Colonic mucosa (tissue), 4 donors: ENCODE measurements around the gene GNLY. TPM values are rescaled to one million over a fixed set of nuclear protein-coding genes. Genes with fewer than 3 reads are reported as not detected.

Experiments used
- DNase-seq: peaks from one replicate; pipeline ENCODE4 v3.0.0-alpha.2; 2020
- H3K27ac ChIP-seq: fragments of 200-600 bp; one replicate; pipeline ENCODE4 v1.8.0; 2021
- H3K27me3 ChIP-seq: fragments of 200-600 bp; one replicate; pipeline ENCODE4 v1.8.0; 2021
- H3K36me3 ChIP-seq: fragments of 200-600 bp; one replicate; pipeline ENCODE4 v1.8.0; 2021
- H3K4me1 ChIP-seq: fragments of 200-600 bp; one replicate; pipeline ENCODE4 v1.8.0; 2021; ENCODE audit warnings: mild to moderate bottlenecking
- H3K4me3 ChIP-seq: fragments of 200-600 bp; one replicate; pipeline ENCODE4 v1.8.0; 2021
- H3K9ac ChIP-seq, 2 donors: one replicate each; pipeline ENCODE4 v1.7.0; 2013; ENCODE audit warnings: control low read depth in 2 of 2, low read depth in 2 of 2, low read length in 2 of 2
- H3K9me3 ChIP-seq: fragments of 200-600 bp; one replicate; pipeline ENCODE4 v1.8.0; 2021
- intact Hi-C: fragments of 100-400 bp; cut with DNase I; formaldehyde crosslinking; loops from one replicate; pipeline ENCODE4 v1.14.1; 2022
- total RNA-seq, 2 donors: library from RNA; stranded (reverse); fragmentation: NEBNext Ultra II Directional in 1 of 2; extraction: Animal tissue kit (Norgen Biotek cat#: 25700) in 1 of 2; gene quantifications; one replicate each; pipeline ENCODE4 v1.2.1, GENCODE V29; 2021
- TF ChIP-seq, protein P1 (sequence below): fragments of 200-600 bp; IDR thresholded peaks from one replicate; pipeline ENCODE4 v1.8.0; 2022; ENCODE audit warnings: antibody characterized with exemption, mild to moderate bottlenecking
- donor health status: healthy.
- donor health status: DM: no; HTN: no; CAD: no.
- donor health status: DM: no; HTN: no; CAD: no.

Gene GNLY
- total RNA-seq, 2 donors from 2014 or later: 0.32 to 4.7 TPM

DNA sequence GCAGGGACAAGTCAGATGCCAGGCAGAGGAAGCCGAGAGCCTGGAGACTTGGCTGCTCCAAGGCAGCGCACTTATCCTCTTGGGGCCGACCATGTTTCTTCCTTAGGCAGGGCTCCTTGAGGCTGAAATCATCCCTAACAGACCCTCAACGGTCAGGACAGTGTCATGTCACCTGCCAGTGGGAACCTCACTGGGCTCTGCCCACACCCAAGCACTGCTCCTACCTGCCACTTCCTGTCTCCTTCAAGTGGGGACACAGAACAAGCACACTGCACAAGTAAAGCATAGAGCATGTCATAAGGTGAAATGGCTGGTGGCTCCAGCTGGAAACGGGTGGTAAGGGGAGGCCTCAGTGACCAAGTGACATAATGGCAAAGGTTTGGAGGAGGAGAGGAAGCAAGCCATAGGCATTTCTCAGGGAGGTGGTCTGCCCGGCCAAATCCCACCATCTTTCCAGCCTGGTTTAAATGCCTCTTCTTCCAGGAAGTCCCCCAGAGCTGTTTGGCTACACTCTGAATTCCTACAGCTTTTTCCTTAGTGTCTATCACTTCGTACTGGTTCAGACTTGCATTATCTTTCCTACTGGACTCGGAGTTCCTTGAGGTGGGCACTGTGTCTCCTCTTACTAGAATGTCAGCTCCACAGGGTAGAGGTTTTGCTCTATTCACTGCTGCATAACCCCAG is 52.3 kb downstream of the GNLY start:
- H3K36me3 ChIP-seq: no peaks in the 10 kb centered on the region
- peaks cover 9% of the 10 kb centered on the region for H3K27me3 ChIP-seq
- H3K4me1 ChIP-seq: peaks cover 10% of the 10 kb centered on the region
- TF ChIP-seq, protein P1, sequence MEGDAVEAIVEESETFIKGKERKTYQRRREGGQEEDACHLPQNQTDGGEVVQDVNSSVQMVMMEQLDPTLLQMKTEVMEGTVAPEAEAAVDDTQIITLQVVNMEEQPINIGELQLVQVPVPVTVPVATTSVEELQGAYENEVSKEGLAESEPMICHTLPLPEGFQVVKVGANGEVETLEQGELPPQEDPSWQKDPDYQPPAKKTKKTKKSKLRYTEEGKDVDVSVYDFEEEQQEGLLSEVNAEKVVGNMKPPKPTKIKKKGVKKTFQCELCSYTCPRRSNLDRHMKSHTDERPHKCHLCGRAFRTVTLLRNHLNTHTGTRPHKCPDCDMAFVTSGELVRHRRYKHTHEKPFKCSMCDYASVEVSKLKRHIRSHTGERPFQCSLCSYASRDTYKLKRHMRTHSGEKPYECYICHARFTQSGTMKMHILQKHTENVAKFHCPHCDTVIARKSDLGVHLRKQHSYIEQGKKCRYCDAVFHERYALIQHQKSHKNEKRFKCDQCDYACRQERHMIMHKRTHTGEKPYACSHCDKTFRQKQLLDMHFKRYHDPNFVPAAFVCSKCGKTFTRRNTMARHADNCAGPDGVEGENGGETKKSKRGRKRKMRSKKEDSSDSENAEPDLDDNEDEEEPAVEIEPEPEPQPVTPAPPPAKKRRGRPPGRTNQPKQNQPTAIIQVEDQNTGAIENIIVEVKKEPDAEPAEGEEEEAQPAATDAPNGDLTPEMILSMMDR: no peak
- H3K9ac ChIP-seq: no peak overlapping the region
- DNase-seq: no peak
- no peaks in the 10 kb centered on the region for H3K9me3 ChIP-seq
- no peak overlapping the region for H3K4me3 ChIP-seq
- H3K27ac ChIP-seq: no peak overlapping the region
- intact Hi-C loops: no loop called here

DNA sequence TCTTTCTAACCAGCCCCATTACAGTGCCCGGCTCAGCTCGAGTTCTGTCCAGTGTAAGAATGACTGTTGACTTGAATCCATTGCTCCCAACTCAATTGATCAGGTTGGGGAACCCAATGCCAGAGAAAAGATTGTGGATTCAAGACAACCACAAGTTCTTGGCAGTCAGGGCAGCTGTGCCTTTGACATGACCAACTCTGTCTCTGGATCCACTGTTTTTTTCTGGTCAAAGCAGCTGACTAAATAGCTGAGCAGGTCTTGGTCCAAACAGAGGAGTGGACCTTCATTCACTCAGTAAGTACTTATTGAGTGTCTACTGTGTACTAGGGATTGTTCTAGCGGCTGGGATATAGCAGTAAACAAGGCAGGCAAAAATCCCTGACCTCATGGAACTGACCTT is 53.3 kb downstream of the GNLY start:
- H3K4me1 ChIP-seq: peaks cover 6% of the 10 kb centered on the region
- H3K9me3 ChIP-seq: no peaks in the 10 kb centered on the region
- H3K27me3 ChIP-seq: peaks cover 16% of the 10 kb centered on the region
- TF ChIP-seq, protein P1: no peak
- H3K36me3 ChIP-seq: no peaks in the 10 kb centered on the region
- no peak overlapping the region for H3K9ac ChIP-seq
- intact Hi-C loops: no loop called here
- no peak overlapping the region for H3K27ac ChIP-seq
- no peak overlapping the region for H3K4me3 ChIP-seq
- DNase-seq: no peak

DNA sequence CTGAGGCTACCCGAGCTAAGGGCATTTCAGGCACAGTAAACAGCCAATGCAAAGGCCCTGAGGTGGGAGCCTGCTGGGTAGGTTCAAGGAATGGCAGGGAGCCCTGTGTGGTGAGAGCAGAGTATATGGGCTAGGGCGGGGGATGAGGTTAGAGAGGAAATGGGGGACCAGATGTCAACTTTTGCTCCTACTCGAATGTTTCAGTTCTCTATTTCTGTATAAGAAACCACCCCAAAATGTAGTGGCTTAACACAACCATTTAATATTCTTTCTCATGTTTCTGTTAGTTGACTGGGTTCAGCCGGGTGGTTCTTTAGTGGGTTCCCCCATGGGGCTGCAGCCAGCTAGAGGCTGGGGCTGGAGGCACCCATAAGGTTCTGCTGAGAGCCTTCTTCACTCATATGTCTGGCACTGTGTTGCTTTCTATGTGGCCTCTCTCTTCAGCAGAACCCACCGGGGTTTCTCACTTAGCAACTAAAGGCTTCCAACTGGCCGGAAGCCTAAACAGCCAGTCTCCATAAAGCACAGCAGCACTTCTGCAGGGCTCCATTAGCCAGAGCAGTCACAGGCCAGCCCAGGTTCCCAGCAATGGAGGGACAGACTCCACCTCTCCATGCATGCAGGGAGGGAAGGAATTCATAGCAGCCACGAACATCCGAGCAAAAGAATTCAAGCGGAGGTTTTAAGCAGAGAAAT is 54.0 kb downstream of the GNLY start:
- intact Hi-C loops: no loop called here

More for the DNA sequence above, 54.0 kb downstream of the GNLY start:
- Histone ChIP-seq H3K27ac (no peak overlapping the region), H3K9me3 (no peaks in the 10 kb centered on the region), H3K36me3 (no peaks in the 10 kb centered on the region), H3K9ac (no peak overlapping the region), H3K4me3 (no peak overlapping the region), H3K27me3 (peaks cover 22% of the 10 kb centered on the region), H3K4me1 (peaks cover 2% of the 10 kb centered on the region)
- DNase-seq: no peak
- TF ChIP-seq, protein P1: no peak

Other genes starting within 250 kb of the GNLY start
- gene MAT2A, start 155.2 kb upstream of the GNLY start, total RNA-seq: 100 to 1,000 TPM; 105 to 156 TPM
- 10 to 100 TPM; 25.7 to 49.9 TPM for gene GGCX, start 132.9 kb upstream of the GNLY start, total RNA-seq
- gene VAMP8, start 116.8 kb upstream of the GNLY start, total RNA-seq: 100 to 1,000 TPM; 185 to 222 TPM
- gene VAMP5, start 109.9 kb upstream of the GNLY start, total RNA-seq: 10 to 100 TPM; 14.0 to 16.9 TPM
- gene RNF181, start 98.6 kb upstream of the GNLY start, total RNA-seq: 100 to 1,000 TPM in 1 of 2 donors, 10 to 100 TPM in 1; 86.0 to 106 TPM
- 1 to 10 TPM; 5.2 to 7.2 TPM for gene TMEM150A, start 91.7 kb upstream of the GNLY start, total RNA-seq
- 10 to 100 TPM; 36.8 to 40.5 TPM for gene C2orf68, start 82.3 kb upstream of the GNLY start, total RNA-seq
- 10 to 100 TPM; 39.1 to 50.5 TPM for gene USP39, start 78.2 kb upstream of the GNLY start, total RNA-seq
- 10 to 100 TPM in 1 of 2 donors, under 1 TPM in 1; 0.29 to 17.3 TPM for gene SFTPB, start 26.2 kb upstream of the GNLY start, total RNA-seq
- gene ATOH8, start 59.6 kb downstream of the GNLY start, total RNA-seq: 1 to 10 TPM; 2.5 TPM
- 1 to 10 TPM; 2.6 to 3.5 TPM for gene ST3GAL5, start 194.6 kb downstream of the GNLY start, total RNA-seq